Lower lobe of right lung (tissue), 2 donors: ENCODE data around the gene GFRA1. TPM values are rescaled to one million over a fixed set of nuclear protein-coding genes. Genes with fewer than 3 reads are reported as not detected.
"Not testable (repeated sequence)": the region's sequence is repeated elsewhere in the genome, so short reads cannot be mapped to it uniquely, and the experiment has no call there.

Experiments used
- ATAC-seq, 2 donors: fragments of 200-7000 bp; cut with Tn5 transposase; one replicate each; pipeline ENCODE4 v1.9.1; 2020 to 2022; ENCODE audit warnings: mild to moderate bottlenecking in 2 of 2, moderate library complexity in 2 of 2
- DNase-seq: peaks from one replicate; pipeline ENCODE4 v3.0.0-alpha.2; 2020
- H3K27ac ChIP-seq: fragments of 200-600 bp; one replicate; pipeline ENCODE4 v1.8.0; 2022
- H3K27me3 ChIP-seq: fragments of 200-600 bp; one replicate; pipeline ENCODE4 v1.8.0; 2022; ENCODE audit warnings: low read depth
- H3K36me3 ChIP-seq: fragments of 200-600 bp; one replicate; pipeline ENCODE4 v1.8.0; 2022; ENCODE audit warnings: mild to moderate bottlenecking
- H3K4me1 ChIP-seq: fragments of 200-600 bp; one replicate; pipeline ENCODE4 v1.8.0; 2022
- H3K4me3 ChIP-seq: fragments of 200-600 bp; one replicate; pipeline ENCODE4 v1.8.0; 2022; ENCODE audit warnings: mild to moderate bottlenecking
- H3K9me3 ChIP-seq: fragments of 200-600 bp; one replicate; pipeline ENCODE4 v1.8.0; 2022
- CTCF ChIP-seq: fragments of 200-600 bp; IDR thresholded peaks from one replicate; pipeline ENCODE4 v1.8.0; 2022; ENCODE audit warnings: antibody characterized with exemption, mild to moderate bottlenecking
- intact Hi-C: fragments of 100-400 bp; cut with DNase I; formaldehyde crosslinking; loops from one replicate; pipeline ENCODE4 v1.11.0; 2022
- total RNA-seq: library from RNA; stranded (reverse); fragmentation: NEBNext Ultra II Directional; extraction: Animal tissue kit (Norgen Biotek cat#: 25700); gene quantifications from one replicate; pipeline ENCODE4 v1.2.1, GENCODE V29; 2021
- donor health status: DM: no; HTN: yes; CAD: no; lungs with severe emphysema.

The GFRA1 gene
- total RNA-seq, 1 donor from 2014 or later: 9.8 TPM

- Histone ChIP-seq H3K4me3 (no peak overlapping the region), H3K9me3 (no peaks in the 10 kb centered on the region), H3K4me1 (no peaks in the 10 kb centered on the region), H3K27me3 (no peaks in the 10 kb centered on the region), H3K36me3 (no peaks in the 10 kb centered on the region), H3K27ac (no peak overlapping the region)
- DNase-seq (no peak), ATAC-seq (peak in 1 of 2 donors; percentile 25)
- TF ChIP-seq CTCF: no peak
- intact Hi-C loops: no loop called here
These were observed 231.1 kb downstream of the GFRA1 start for GRCh38 chr10:116041948-116042347.

GRCh38 chr10:116039612-116040011 is 233.4 kb downstream of the GFRA1 start:
- no peak for TF ChIP-seq CTCF
- DNase-seq: no peak

GRCh38 chr10:116038259-116038658 is 234.7 kb downstream of the GFRA1 start:
- peak; percentile 31 to 57 for ATAC-seq
- no peak for TF ChIP-seq CTCF

More at GRCh38 chr10:116039612-116040011, 233.4 kb downstream of the GFRA1 start:
- no peak overlapping the region for H3K27ac ChIP-seq
- H3K9me3 ChIP-seq: no peaks in the 10 kb centered on the region
- H3K27me3 ChIP-seq: no peaks in the 10 kb centered on the region
- ATAC-seq: no peak
- H3K4me3 ChIP-seq: no peak overlapping the region
- intact Hi-C loops: no loop called here
- H3K36me3 ChIP-seq: no peaks in the 10 kb centered on the region
- no peaks in the 10 kb centered on the region for H3K4me1 ChIP-seq

GRCh38 chr10:116035406-116035805 is 237.6 kb downstream of the GFRA1 start:
- DNase-seq, H3K4me3 ChIP-seq, ATAC-seq, H3K27me3 ChIP-seq, intact Hi-C loops, H3K9me3 ChIP-seq, H3K27ac ChIP-seq, H3K36me3 ChIP-seq, H3K4me1 ChIP-seq: not testable (repeated sequence)

More at GRCh38 chr10:116038259-116038658, 234.7 kb downstream of the GFRA1 start:
- intact Hi-C loops: no loop called here
- Histone ChIP-seq H3K27ac (no peak overlapping the region), H3K36me3 (no peaks in the 10 kb centered on the region), H3K9me3 (no peaks in the 10 kb centered on the region), H3K4me1 (no peaks in the 10 kb centered on the region), H3K27me3 (no peaks in the 10 kb centered on the region), H3K4me3 (no peak overlapping the region)
- no peak for DNase-seq

GRCh38 chr10:116030576-116030975 is 242.4 kb downstream of the GFRA1 start:
- Histone ChIP-seq H3K27ac (no peak overlapping the region), H3K36me3 (no peaks in the 10 kb centered on the region), H3K9me3 (no peaks in the 10 kb centered on the region), H3K4me1 (no peaks in the 10 kb centered on the region), H3K4me3 (no peak overlapping the region), H3K27me3 (no peaks in the 10 kb centered on the region)
- ATAC-seq: no peak
- intact Hi-C loops: no loop called here
- no peak for DNase-seq
- TF ChIP-seq CTCF: no peak

- no peak for TF ChIP-seq CTCF
- Histone ChIP-seq H3K27me3 (no peaks in the 10 kb centered on the region), H3K27ac (no peak overlapping the region), H3K9me3 (no peaks in the 10 kb centered on the region), H3K4me1 (no peaks in the 10 kb centered on the region), H3K36me3 (no peaks in the 10 kb centered on the region), H3K4me3 (no peak overlapping the region)
- DNase-seq (no peak), ATAC-seq (no peak)
- intact Hi-C loops: no loop called here
These were observed 243.2 kb downstream of the GFRA1 start for GRCh38 chr10:116029826-116030225.
